Neural cell (in vitro differentiated cells): ENCODE measurements around the gene RERE.

Experiments used
- CTCF ChIP-seq: fragments of 450-650 bp; IDR thresholded peaks from 2 replicates; pipeline ENCODE4 v1.5.1; 2014; ENCODE audit warnings: antibody characterized with exemption, mild to moderate bottlenecking, moderate library complexity; ENCODE audit not compliant: poor library complexity, severe bottlenecking
- EP300 ChIP-seq: fragments of 450-650 bp; conservative IDR thresholded peaks from 2 replicates; pipeline ENCODE4 v1.6.1; 2014; ENCODE audit warnings: antibody characterized with exemption, mild to moderate bottlenecking, moderate library complexity; ENCODE audit not compliant: poor library complexity, severe bottlenecking
- EZH2 ChIP-seq: fragments of 200-600, 300-800 bp; shearing (Covaris generic), sonication (generic); IDR thresholded peaks from 2 replicates; pipeline ENCODE4 v1.6.1; 2014; ENCODE audit warnings: antibody characterized with exemption, low read length, borderline replicate concordance, mild to moderate bottlenecking; ENCODE audit not compliant: insufficient read depth, poor library complexity, severe bottlenecking
- MXI1 ChIP-seq: fragments of 450-650 bp; conservative IDR thresholded peaks from 2 replicates; pipeline ENCODE4 v1.6.1; 2014; ENCODE audit warnings: antibody characterized with exemption, mild to moderate bottlenecking; ENCODE audit not compliant: poor library complexity, severe bottlenecking
- RAD21 ChIP-seq: fragments of 450-650 bp; conservative IDR thresholded peaks from 2 replicates; pipeline ENCODE4 v1.6.1; 2014; ENCODE audit warnings: antibody characterized with exemption, mild to moderate bottlenecking, moderate library complexity
- SMC3 ChIP-seq: fragments of 450-650 bp; conservative IDR thresholded peaks from 2 replicates; pipeline ENCODE4 v1.6.1; 2014; ENCODE audit warnings: antibody characterized with exemption, mild to moderate bottlenecking, moderate library complexity; ENCODE audit not compliant: poor library complexity
- TF ChIP-seq, protein P1 (sequence below): IDR thresholded peaks from 2 replicates; pipeline ENCODE4 v1.6.1; 2012; ENCODE audit warnings: borderline replicate concordance

DNA sequence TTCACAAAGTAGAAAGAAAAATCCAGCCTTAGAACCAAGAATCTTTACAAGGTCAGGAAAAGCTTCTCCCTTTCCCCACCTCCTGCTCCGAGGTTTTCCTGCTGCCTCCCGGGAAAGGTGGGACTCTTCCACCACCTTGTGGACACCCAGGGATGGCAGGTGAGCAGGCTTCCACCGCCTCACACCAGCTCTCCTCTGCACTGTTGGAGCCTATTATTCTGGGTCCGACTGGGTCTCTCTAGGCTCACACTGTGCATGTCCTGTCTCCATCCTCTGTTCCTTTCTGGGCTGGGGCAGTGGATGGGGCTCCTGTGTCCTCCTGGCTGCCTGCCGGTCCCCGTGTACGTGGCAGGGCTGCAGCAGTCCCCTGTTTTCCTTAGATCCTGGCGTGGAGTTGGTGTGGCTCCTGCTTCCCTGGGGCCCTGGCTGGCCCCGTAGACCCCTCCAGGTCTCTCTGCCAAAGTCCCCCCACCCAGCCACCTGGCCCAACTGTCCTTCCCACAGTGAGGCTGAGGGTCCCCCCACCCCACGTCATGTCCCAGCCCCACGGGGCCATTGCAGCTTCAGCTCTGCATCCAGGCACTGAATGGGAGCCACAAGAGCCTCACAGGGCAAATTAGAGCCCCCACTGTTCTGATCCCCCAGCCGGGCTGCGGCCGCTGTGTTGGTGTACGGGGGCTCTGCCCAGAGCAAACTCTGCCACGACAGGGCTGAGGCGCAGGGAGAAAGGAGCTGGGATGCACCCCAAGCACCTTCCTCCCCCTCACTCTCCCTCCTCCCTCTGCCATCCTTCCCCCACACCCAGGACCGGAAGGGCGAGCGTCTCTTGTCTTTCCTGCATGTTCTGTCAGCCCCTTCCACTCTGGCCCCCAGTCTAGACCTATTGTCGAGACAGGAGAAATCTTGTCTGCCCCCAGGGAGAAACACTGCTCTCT, 502.8 kb downstream of the RERE start:
- TF ChIP-seq EP300 = peak; percentile 32
- peak; percentile 98 for TF ChIP-seq CTCF
- TF ChIP-seq EZH2 = no peak
- TF ChIP-seq RAD21 = peak; percentile 99
- TF ChIP-seq SMC3 = peak; percentile 99
- TF ChIP-seq, protein P1, sequence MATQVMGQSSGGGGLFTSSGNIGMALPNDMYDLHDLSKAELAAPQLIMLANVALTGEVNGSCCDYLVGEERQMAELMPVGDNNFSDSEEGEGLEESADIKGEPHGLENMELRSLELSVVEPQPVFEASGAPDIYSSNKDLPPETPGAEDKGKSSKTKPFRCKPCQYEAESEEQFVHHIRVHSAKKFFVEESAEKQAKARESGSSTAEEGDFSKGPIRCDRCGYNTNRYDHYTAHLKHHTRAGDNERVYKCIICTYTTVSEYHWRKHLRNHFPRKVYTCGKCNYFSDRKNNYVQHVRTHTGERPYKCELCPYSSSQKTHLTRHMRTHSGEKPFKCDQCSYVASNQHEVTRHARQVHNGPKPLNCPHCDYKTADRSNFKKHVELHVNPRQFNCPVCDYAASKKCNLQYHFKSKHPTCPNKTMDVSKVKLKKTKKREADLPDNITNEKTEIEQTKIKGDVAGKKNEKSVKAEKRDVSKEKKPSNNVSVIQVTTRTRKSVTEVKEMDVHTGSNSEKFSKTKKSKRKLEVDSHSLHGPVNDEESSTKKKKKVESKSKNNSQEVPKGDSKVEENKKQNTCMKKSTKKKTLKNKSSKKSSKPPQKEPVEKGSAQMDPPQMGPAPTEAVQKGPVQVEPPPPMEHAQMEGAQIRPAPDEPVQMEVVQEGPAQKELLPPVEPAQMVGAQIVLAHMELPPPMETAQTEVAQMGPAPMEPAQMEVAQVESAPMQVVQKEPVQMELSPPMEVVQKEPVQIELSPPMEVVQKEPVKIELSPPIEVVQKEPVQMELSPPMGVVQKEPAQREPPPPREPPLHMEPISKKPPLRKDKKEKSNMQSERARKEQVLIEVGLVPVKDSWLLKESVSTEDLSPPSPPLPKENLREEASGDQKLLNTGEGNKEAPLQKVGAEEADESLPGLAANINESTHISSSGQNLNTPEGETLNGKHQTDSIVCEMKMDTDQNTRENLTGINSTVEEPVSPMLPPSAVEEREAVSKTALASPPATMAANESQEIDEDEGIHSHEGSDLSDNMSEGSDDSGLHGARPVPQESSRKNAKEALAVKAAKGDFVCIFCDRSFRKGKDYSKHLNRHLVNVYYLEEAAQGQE = peak; percentile 88
- peak; percentile 32 for TF ChIP-seq MXI1
